Neural crest cell (in vitro differentiated cells): ENCODE results near the gene LMBR1. TPM values are rescaled to one million over a fixed set of nuclear protein-coding genes. Genes with fewer than 3 reads are reported as not detected.

Source experiments
- DNase-seq: peaks from one replicate; pipeline ENCODE4 v3.0.0; 2021; ENCODE audit warnings: low read depth, mixed read lengths, low spot score
- H3K27ac Mint-ChIP-seq: one replicate; pipeline ENCODE4 v1.8.0; 2021; ENCODE audit warnings: mild to moderate bottlenecking, mixed read lengths; ENCODE audit not compliant: unreplicated experiment
- H3K27me3 Mint-ChIP-seq: 2 replicates; pipeline ENCODE4 v1.8.0; 2021; ENCODE audit warnings: low read depth, mild to moderate bottlenecking, mixed read lengths
- H3K36me3 Mint-ChIP-seq: 2 replicates; pipeline ENCODE4 v1.8.0; 2021; ENCODE audit warnings: low read depth, mild to moderate bottlenecking, mixed read lengths
- H3K4me1 Mint-ChIP-seq: 2 replicates; pipeline ENCODE4 v1.8.0; 2021; ENCODE audit warnings: mixed read lengths
- H3K4me3 Mint-ChIP-seq: one replicate; pipeline ENCODE4 v1.8.0; 2021; ENCODE audit warnings: mild to moderate bottlenecking, mixed read lengths
- H3K9me3 Mint-ChIP-seq: 2 replicates; pipeline ENCODE4 v1.8.0; 2021; ENCODE audit warnings: mixed read lengths
- CTCF ChIP-seq: fragments of 200-600 bp; sonication (generic); conservative IDR thresholded peaks from 2 replicates; pipeline ENCODE4 v1.5.0; 2021; ENCODE audit warnings: antibody characterized with exemption, mild to moderate bottlenecking
- total RNA-seq: library from RNA; stranded (reverse); gene quantifications from 2 replicates; pipeline ENCODE4 v1.2.1, GENCODE V29; 2021

LMBR1 gene
- total RNA-seq, 1 donor from 2014 or later, result 55.1 TPM

- no peak overlapping the region for H3K27ac Mint-ChIP-seq
- H3K4me3 Mint-ChIP-seq, result no peak overlapping the region
- no peak for TF ChIP-seq CTCF
- DNase-seq, result no peak
- H3K9me3 Mint-ChIP-seq, result peaks cover 28% of the 10 kb centered on the region
- H3K27me3 Mint-ChIP-seq, result no peaks in the 10 kb centered on the region
- H3K36me3 Mint-ChIP-seq, result peaks cover 46% of the 10 kb centered on the region
- no peaks in the 10 kb centered on the region for H3K4me1 Mint-ChIP-seq
These were observed 200.1 kb downstream of the LMBR1 start for GRCh38 chr7:156692849-156693248.

- no peak for DNase-seq
- Mint-ChIP-seq H3K4me1 (no peaks in the 10 kb centered on the region), H3K27me3 (no peaks in the 10 kb centered on the region), H3K36me3 (peaks cover 36% of the 10 kb centered on the region), H3K27ac (no peak overlapping the region), H3K4me3 (no peak overlapping the region), H3K9me3 (peaks cover 24% of the 10 kb centered on the region)
- no peak for TF ChIP-seq CTCF
These were observed 201.2 kb downstream of the LMBR1 start for GRCh38 chr7:156691764-156692163.

- no peak for DNase-seq
- TF ChIP-seq CTCF, result no peak
- H3K27me3 Mint-ChIP-seq, result no peaks in the 10 kb centered on the region
- H3K4me1 Mint-ChIP-seq, result no peaks in the 10 kb centered on the region
- no peak overlapping the region for H3K4me3 Mint-ChIP-seq
- no peaks in the 10 kb centered on the region for H3K9me3 Mint-ChIP-seq
- H3K36me3 Mint-ChIP-seq, result no peaks in the 10 kb centered on the region
- no peak overlapping the region for H3K27ac Mint-ChIP-seq
These were observed 208.3 kb downstream of the LMBR1 start for GRCh38 chr7:156684661-156685060.

GRCh38 chr7:156684251-156684650, 208.7 kb downstream of the LMBR1 start:
- no peak overlapping the region for H3K27ac Mint-ChIP-seq

GRCh38 chr7:156682928-156683327, 210.1 kb downstream of the LMBR1 start:
- no peak for DNase-seq
- Mint-ChIP-seq H3K9me3 (no peaks in the 10 kb centered on the region), H3K4me3 (no peak overlapping the region), H3K4me1 (no peaks in the 10 kb centered on the region), H3K27me3 (no peaks in the 10 kb centered on the region), H3K36me3 (peaks cover 2% of the 10 kb centered on the region), H3K27ac (no peak overlapping the region)
- TF ChIP-seq CTCF, result no peak

More at GRCh38 chr7:156684251-156684650, 208.7 kb downstream of the LMBR1 start:
- no peaks in the 10 kb centered on the region for H3K27me3 Mint-ChIP-seq
- H3K4me1 Mint-ChIP-seq, result no peaks in the 10 kb centered on the region
- H3K9me3 Mint-ChIP-seq, result no peaks in the 10 kb centered on the region
- TF ChIP-seq CTCF, result no peak
- no peak for DNase-seq
- H3K36me3 Mint-ChIP-seq, result peaks cover 2% of the 10 kb centered on the region
- H3K4me3 Mint-ChIP-seq, result no peak overlapping the region

- no peak for TF ChIP-seq CTCF
- Mint-ChIP-seq H3K36me3 (peaks cover 5% of the 10 kb centered on the region), H3K27me3 (no peaks in the 10 kb centered on the region), H3K9me3 (no peaks in the 10 kb centered on the region), H3K27ac (no peak overlapping the region), H3K4me1 (no peaks in the 10 kb centered on the region), H3K4me3 (no peak overlapping the region)
- no peak for DNase-seq
These were observed 212.7 kb downstream of the LMBR1 start for GRCh38 chr7:156680281-156680680.
